ENCODE results near the gene TSPEAR.

The TSPEAR gene

DNA sequence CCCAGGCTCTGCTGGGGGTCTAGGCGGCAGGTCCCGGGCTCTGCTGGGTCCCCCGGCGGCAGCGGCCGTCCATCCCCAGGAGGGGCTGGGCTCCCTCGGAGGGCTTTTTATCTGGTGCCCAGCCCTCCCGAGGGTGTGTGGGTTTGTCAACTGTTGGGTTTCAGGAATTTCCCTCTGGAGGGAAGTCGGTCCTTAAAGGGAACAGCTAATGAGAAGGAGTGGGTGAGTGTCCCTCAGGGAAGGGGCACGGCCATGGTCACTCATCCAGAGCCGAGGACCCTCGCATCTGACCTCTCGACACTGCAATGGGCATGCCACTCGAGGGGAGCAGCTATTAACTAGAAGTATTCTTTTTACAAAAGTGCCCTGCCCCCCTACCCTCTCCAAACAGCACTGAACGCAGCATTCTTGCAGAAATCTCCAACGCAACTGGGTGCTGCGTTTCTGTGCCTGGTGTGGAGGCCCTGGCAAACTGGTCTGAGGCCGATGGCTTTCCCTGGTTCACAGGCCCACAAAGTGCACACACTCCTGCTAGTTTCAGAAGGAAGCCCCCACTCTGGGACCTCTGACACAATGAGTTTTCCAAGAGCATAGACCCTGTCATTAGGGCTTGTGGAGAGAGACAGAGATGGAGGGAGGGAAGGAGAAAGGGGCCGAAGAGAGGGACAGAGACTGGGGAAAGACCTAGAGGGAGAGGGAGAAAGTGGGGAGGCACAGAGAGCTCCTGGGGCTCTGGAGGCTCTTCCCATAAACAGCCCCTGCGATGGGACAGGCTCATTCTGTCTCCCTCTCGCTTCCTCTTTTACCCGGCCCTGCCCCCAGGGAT, 1.0 kb upstream of the TSPEAR start:
- H3K9me3 ChIP-seq (ENCODE audit: control insufficient read depth in 5 of 5, low read length in 5 of 5): no peaks in the 10 kb centered on the region
- H3K27me3 ChIP-seq (ENCODE audit: control insufficient read depth in 5 of 5, insufficient read depth in 4 of 5, low read length in 5 of 5): peaks cover 38 to 69% (median 61%) of the 10 kb centered on the region in 5 donors
- no peaks in the 10 kb centered on the region for H3K36me3 ChIP-seq (ENCODE audit: control insufficient read depth in 5 of 5, insufficient read depth in 5 of 5, low read length in 5 of 5)
- H3K9ac ChIP-seq (ENCODE audit: low read length in 5 of 5): no peak overlapping the region
- peaks cover 0 to 18% (median 10%) of the 10 kb centered on the region in 5 donors for H3K4me1 ChIP-seq (ENCODE audit: control insufficient read depth in 5 of 5, insufficient read depth in 5 of 5, low read length in 5 of 5)
- no peak overlapping the region for H3K4me3 ChIP-seq (ENCODE audit: low read depth in 1 of 5, low read length in 5 of 5)
- no peak overlapping the region for H3K27ac ChIP-seq (ENCODE audit: low read depth, low read length)

DNA sequence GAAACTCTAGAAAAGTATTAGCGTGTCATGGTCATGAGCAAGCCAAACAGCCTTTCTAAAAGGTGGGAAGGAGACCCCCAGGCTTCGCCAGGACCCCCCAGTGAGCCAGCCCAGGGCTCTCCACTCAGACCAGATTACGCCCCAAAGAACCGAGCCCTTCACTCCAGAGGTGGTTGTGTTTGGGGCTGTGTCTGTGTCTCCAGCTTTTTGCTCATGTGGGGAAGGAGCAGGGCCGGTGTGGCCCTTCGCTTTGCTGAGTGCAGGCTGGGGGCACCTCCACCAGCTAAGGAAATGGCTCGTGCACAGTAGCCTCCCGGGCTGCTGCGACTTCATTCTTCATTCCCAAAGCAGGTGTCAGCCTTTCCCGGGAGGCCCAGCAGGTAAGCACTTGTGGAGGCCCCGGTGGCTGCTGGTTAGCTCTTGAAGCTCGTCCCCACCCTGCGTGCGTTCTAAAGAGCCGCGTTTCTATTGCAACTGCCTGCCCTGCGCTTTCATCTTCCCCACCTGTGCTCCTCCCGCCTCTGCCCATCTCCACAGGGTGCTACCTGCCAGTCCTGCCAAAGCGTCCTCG, 531 bp downstream of the TSPEAR start:
- Histone ChIP-seq H3K4me1 (ENCODE audit: control insufficient read depth in 5 of 5, insufficient read depth in 5 of 5, low read length in 5 of 5) (peaks cover 0 to 18% (median 10%) of the 10 kb centered on the region in 5 donors), H3K9ac (ENCODE audit: low read length in 5 of 5) (no peak overlapping the region), H3K27me3 (ENCODE audit: control insufficient read depth in 5 of 5, insufficient read depth in 4 of 5, low read length in 5 of 5) (peaks cover 51 to 80% (median 71%) of the 10 kb centered on the region in 5 donors), H3K36me3 (ENCODE audit: control insufficient read depth in 5 of 5, insufficient read depth in 5 of 5, low read length in 5 of 5) (no peaks in the 10 kb centered on the region), H3K4me3 (ENCODE audit: low read depth in 1 of 5, low read length in 5 of 5) (no peak overlapping the region), H3K9me3 (ENCODE audit: control insufficient read depth in 5 of 5, low read length in 5 of 5) (peaks cover 0 to 4% (median 0%) of the 10 kb centered on the region in 5 donors), H3K27ac (ENCODE audit: low read depth, low read length) (no peak overlapping the region)

DNA sequence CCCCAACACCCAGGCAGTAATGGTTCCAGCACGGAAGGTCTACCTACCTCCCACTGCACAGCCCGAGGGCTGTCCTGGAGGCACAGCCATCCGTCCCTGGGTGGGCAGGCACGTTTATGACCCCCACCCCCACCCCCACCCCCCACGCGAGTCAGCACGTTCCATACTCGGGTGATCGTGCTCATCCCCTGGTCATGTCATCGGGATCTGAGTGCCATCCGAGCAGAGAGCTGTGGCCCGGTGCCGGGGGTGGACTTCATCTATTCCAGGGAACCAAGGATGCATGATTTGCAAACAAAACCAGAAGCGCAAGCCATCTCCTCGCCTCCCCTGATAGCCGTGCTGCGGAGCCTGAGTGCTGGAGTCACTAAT, 1.1 kb downstream of the TSPEAR start:
- Histone ChIP-seq H3K27ac (ENCODE audit: low read depth, low read length) (no peak overlapping the region), H3K27me3 (ENCODE audit: control insufficient read depth in 5 of 5, insufficient read depth in 4 of 5, low read length in 5 of 5) (peaks cover 51 to 80% (median 71%) of the 10 kb centered on the region in 5 donors), H3K36me3 (ENCODE audit: control insufficient read depth in 5 of 5, insufficient read depth in 5 of 5, low read length in 5 of 5) (no peaks in the 10 kb centered on the region), H3K9ac (ENCODE audit: low read length in 5 of 5) (no peak overlapping the region), H3K4me3 (ENCODE audit: low read depth in 1 of 5, low read length in 5 of 5) (no peak overlapping the region), H3K4me1 (ENCODE audit: control insufficient read depth in 5 of 5, insufficient read depth in 5 of 5, low read length in 5 of 5) (peaks cover 0 to 18% (median 10%) of the 10 kb centered on the region in 5 donors), H3K9me3 (ENCODE audit: control insufficient read depth in 5 of 5, low read length in 5 of 5) (peaks cover 0 to 4% (median 0%) of the 10 kb centered on the region in 5 donors)

DNA sequence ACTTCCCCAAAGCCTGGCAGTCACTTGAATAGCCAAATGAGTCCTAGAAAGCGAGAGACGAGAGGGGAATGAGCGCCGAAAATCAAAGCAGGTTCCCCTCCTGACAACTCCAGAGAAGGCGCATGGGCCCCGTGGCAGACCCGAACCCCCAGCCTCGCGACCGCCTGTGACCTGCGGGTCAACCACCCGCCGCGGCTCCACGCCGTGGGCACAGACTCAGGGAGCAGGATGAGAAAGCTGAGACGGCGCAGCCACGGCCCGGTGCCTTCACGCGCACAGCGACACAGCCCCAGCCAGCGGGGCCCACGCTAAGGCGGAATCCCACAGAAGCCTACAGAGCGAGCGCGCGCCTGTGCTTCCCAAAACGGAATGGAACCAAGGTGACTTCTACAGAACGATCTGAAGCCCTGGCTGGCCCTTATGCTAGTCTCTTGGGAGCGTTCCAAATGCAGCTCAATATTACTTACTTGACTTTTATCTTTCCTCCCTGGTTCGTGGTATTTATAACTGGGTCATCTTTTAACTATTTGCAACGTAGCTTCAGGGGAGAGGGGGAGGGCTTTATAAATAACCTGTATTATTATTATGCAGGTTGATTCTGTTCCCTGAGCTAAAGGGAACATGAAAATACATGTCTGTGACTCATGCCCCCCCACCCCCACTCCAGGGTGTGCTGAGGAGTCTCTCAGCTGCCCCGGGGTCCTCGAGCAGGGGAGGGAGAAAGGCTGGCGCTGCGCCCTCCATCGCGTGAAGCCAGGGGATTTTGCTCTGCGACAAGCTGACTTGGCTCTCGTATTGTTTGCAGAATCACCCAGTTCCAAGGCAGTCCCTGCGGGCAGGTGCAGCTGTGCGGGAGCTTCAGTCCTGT, 1.7 kb downstream of the TSPEAR start:
- H3K4me3 ChIP-seq (ENCODE audit: low read depth in 1 of 5, low read length in 5 of 5): peak overlapping the region in 1 of 5 donors; percentile 23
- peaks cover 0 to 18% (median 10%) of the 10 kb centered on the region in 5 donors for H3K4me1 ChIP-seq (ENCODE audit: control insufficient read depth in 5 of 5, insufficient read depth in 5 of 5, low read length in 5 of 5)
- H3K9ac ChIP-seq (ENCODE audit: low read length in 5 of 5): no peak overlapping the region
- H3K36me3 ChIP-seq (ENCODE audit: control insufficient read depth in 5 of 5, insufficient read depth in 5 of 5, low read length in 5 of 5): no peaks in the 10 kb centered on the region
- peaks cover 0 to 4% (median 0%) of the 10 kb centered on the region in 5 donors for H3K9me3 ChIP-seq (ENCODE audit: control insufficient read depth in 5 of 5, low read length in 5 of 5)
- H3K27ac ChIP-seq (ENCODE audit: low read depth, low read length): no peak overlapping the region
- peaks cover 51 to 78% (median 72%) of the 10 kb centered on the region in 5 donors for H3K27me3 ChIP-seq (ENCODE audit: control insufficient read depth in 5 of 5, insufficient read depth in 4 of 5, low read length in 5 of 5)

DNA sequence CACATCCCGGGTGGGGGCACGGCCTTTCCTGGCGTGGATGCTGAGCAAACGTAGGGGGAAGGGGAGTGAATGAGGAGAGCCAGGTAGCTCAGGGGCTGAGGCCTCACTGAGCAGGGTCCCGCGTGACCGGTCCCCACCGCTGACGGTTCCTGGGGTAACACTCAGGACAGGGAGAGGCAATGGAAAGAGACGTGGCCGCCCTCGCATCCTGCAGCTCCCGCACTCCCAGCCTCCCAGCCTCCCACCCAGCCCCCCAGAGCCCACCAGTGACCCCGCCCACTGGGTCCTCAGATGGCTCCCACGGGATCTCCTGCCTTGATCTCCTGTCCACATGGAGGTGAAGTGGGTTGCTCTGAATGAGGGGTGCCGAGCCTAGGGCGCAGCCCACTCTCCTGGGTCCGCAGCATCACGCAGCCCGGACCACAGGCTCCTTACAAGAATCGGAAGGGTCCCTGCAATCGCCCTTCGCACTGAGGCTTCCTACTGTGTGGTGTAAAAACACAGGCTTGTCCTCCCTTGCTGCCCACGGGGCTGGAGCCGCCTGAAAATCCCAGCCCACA, 2.4 kb downstream of the TSPEAR start:
- Histone ChIP-seq H3K36me3 (ENCODE audit: control insufficient read depth in 5 of 5, insufficient read depth in 5 of 5, low read length in 5 of 5) (no peaks in the 10 kb centered on the region), H3K4me3 (ENCODE audit: low read depth in 1 of 5, low read length in 5 of 5) (peak overlapping the region in 1 of 5 donors; percentile 23), H3K9ac (ENCODE audit: low read length in 5 of 5) (no peak overlapping the region), H3K4me1 (ENCODE audit: control insufficient read depth in 5 of 5, insufficient read depth in 5 of 5, low read length in 5 of 5) (peaks cover 0 to 18% (median 10%) of the 10 kb centered on the region in 5 donors), H3K9me3 (ENCODE audit: control insufficient read depth in 5 of 5, low read length in 5 of 5) (peaks cover 0 to 4% (median 0%) of the 10 kb centered on the region in 5 donors), H3K27me3 (ENCODE audit: control insufficient read depth in 5 of 5, insufficient read depth in 4 of 5, low read length in 5 of 5) (peaks cover 51 to 84% (median 77%) of the 10 kb centered on the region in 5 donors), H3K27ac (ENCODE audit: low read depth, low read length) (no peak overlapping the region)

DNA sequence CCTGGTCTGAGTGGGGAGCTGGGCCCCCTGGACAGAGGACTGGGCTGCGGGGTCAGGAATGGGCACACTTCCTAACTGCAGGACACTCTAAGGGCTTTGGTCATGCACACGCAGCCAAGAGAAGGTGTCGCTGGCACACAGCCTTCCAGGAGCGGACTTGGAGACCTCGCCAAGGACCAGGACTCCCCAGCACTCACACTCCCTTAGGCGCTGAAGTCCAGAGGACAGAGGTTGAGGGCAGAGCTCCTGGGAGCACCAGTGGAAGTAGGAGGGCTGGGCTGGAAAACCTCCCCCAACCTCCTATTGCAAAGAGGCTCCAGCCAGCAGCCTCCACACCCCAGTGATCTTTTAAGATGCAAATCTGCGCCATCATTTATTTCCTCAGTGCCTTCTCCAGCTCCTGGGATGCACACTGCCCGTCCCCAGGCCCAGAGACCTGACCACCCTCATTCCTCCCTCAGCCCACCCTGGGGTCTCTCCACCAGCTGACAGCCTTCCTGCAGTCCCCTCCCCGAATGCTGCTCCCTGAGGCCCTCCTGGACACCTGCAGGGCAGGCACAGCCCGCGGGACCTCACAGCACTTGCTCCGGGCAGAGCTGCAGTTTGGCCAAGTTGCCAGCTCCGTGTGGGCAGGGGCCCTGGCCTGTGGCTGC, 3.0 kb downstream of the TSPEAR start:
- Histone ChIP-seq H3K4me3 (ENCODE audit: low read depth in 1 of 5, low read length in 5 of 5) (no peak overlapping the region), H3K9me3 (ENCODE audit: control insufficient read depth in 5 of 5, low read length in 5 of 5) (peaks cover 0 to 4% (median 0%) of the 10 kb centered on the region in 5 donors), H3K27ac (ENCODE audit: low read depth, low read length) (no peak overlapping the region), H3K27me3 (ENCODE audit: control insufficient read depth in 5 of 5, insufficient read depth in 4 of 5, low read length in 5 of 5) (peaks cover 52 to 84% (median 77%) of the 10 kb centered on the region in 5 donors), H3K36me3 (ENCODE audit: control insufficient read depth in 5 of 5, insufficient read depth in 5 of 5, low read length in 5 of 5) (no peaks in the 10 kb centered on the region), H3K4me1 (ENCODE audit: control insufficient read depth in 5 of 5, insufficient read depth in 5 of 5, low read length in 5 of 5) (peaks cover 0 to 18% (median 10%) of the 10 kb centered on the region in 5 donors), H3K9ac (ENCODE audit: low read length in 5 of 5) (no peak overlapping the region)

DNA sequence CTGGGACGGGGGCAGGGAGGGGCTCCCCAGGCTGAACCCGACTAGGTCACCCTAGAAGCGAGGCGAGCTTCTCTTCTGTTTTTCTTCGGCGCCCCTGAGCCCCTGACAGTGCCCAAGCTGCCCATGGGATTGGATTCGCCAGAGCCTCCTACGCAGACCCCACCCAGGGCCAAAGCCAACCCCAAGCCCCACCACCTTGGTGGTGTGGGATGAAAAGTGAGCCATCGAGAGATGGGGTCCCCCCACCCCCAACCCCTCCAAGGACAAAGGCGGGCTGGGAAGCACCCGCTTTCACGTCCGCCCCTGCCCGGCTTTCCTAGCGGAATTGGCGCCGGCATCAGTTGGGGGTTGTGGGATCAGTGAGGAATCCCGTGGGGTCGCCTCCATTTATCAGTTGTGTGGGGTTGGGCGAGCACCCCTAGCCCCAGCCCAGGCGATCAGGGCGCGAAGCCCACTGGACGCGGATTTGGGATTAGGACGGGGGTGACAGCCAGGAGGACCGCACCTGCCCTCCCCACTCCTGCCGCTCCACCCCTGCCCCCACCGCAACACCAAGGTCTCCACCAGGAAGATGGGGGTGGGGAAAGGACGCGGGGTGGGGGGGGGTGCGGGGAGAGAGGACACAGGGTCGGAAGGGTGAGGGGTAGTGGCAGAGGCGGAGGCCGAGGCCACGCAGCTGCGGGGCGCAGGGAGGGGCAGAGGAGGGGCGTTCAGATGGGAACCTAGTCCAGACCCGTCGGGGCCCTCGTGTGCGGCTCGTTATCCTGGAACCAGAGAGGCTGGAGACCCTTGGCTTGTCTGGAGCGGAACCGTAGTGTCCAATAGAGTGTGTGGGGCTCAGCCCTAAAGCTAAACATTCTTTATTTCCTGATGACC, 4.4 kb downstream of the TSPEAR start:
- peaks cover 0 to 4% (median 0%) of the 10 kb centered on the region in 5 donors for H3K9me3 ChIP-seq (ENCODE audit: control insufficient read depth in 5 of 5, low read length in 5 of 5)
- no peak overlapping the region for H3K27ac ChIP-seq (ENCODE audit: low read depth, low read length)
- peaks cover 0 to 18% (median 10%) of the 10 kb centered on the region in 5 donors for H3K4me1 ChIP-seq (ENCODE audit: control insufficient read depth in 5 of 5, insufficient read depth in 5 of 5, low read length in 5 of 5)
- no peak overlapping the region for H3K4me3 ChIP-seq (ENCODE audit: low read depth in 1 of 5, low read length in 5 of 5)
- H3K9ac ChIP-seq (ENCODE audit: low read length in 5 of 5): no peak overlapping the region
- peaks cover 53 to 84% (median 77%) of the 10 kb centered on the region in 5 donors for H3K27me3 ChIP-seq (ENCODE audit: control insufficient read depth in 5 of 5, insufficient read depth in 4 of 5, low read length in 5 of 5)
- H3K36me3 ChIP-seq (ENCODE audit: control insufficient read depth in 5 of 5, insufficient read depth in 5 of 5, low read length in 5 of 5): no peaks in the 10 kb centered on the region

DNA sequence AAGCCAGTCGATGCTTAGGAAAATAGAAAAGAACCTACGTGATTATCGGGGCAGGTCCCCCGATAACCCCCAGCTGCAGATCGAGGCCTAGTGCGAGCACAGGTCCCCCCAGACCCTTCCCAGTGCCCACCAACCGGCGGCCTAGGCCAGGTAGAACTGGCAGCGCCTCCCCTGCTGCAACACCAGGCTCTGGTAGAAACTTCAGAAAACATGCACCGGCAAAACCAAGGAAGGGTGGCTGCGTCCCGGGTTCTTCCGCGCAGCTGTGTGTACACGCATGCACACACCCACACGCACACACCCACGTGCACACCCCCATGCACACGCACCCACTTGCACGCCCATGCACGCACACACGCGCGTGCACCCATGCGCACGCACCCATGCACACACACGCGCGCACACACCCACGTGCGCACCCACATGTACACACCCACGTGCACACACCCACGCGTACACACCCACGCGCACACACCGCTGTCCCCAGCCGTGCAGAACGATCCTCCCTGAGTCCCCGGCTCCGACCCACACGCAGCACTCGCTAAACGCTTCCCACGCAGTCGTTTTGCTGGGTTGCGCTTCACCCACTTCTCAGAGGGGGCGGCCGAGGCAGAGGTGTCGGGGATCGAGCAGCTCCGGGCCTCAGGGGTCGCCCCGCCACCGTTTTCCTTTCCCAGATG, 5.2 kb downstream of the TSPEAR start:
- H3K27me3 ChIP-seq (ENCODE audit: control insufficient read depth in 5 of 5, insufficient read depth in 4 of 5, low read length in 5 of 5): peaks cover 50 to 84% (median 74%) of the 10 kb centered on the region in 5 donors
- no peak overlapping the region for H3K4me3 ChIP-seq (ENCODE audit: low read depth in 1 of 5, low read length in 5 of 5)
- H3K36me3 ChIP-seq (ENCODE audit: control insufficient read depth in 5 of 5, insufficient read depth in 5 of 5, low read length in 5 of 5): no peaks in the 10 kb centered on the region
- H3K9me3 ChIP-seq (ENCODE audit: control insufficient read depth in 5 of 5, low read length in 5 of 5): peaks cover 0 to 4% (median 0%) of the 10 kb centered on the region in 5 donors
- H3K9ac ChIP-seq (ENCODE audit: low read length in 5 of 5): no peak overlapping the region
- no peak overlapping the region for H3K27ac ChIP-seq (ENCODE audit: low read depth, low read length)
- H3K4me1 ChIP-seq (ENCODE audit: control insufficient read depth in 5 of 5, insufficient read depth in 5 of 5, low read length in 5 of 5): peaks cover 0 to 18% (median 10%) of the 10 kb centered on the region in 5 donors

All from subcutaneous abdominal adipose tissue (tissue), 5 donors.